DMS114 treated with DMSO at 0.1 percent for 48 hours (cell line): ENCODE measurements around the gene OR1F1.
A peak's percentile ranks its signal among the peaks of the same experiment; 100 is the strongest.
"Not testable (repeated sequence)": the region's sequence is repeated elsewhere in the genome, so short reads cannot be mapped to it uniquely, and the experiment has no call there.

Experiments used
- DNase-seq: peaks from one replicate; lab custom pipeline; 2025; ENCODE audit not compliant: unreplicated experiment; lab: John Stamatoyannopoulos, UW

The OR1F1 gene

DNA sequence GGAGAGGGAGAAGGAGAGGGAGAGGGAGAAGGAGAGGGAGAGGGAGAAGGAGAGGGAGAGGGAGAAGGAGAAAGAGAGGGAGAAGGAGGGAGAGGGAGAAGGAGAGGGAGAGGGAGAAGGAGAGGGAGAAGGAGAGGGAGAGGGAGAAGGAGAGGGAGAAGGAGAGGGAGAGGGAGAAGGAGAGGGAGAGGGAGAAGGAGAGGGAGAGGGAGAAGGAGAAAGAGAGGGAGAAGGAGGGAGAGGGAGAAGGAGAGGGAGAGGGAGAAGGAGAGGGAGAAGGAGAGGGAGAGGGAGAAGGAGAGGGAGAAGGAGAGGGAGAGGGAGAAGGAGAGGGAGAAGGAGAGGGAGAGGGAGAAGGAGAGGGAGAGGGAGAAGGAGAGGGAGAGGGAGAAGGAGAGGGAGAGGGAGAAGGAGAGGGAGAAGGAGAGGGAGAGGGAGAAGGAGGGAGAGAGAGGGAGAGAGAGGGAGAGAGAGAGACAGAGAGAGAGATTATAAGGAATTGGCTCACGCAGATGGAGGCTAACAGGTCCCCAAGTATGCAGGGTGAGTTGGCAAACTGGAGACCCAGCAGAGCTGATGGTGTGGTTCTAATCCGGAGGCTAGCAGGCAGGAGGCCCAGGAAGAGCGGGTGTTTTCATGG is 9.8 kb downstream of the OR1F1 start:
- not testable (repeated sequence) for DNase-seq

DNA sequence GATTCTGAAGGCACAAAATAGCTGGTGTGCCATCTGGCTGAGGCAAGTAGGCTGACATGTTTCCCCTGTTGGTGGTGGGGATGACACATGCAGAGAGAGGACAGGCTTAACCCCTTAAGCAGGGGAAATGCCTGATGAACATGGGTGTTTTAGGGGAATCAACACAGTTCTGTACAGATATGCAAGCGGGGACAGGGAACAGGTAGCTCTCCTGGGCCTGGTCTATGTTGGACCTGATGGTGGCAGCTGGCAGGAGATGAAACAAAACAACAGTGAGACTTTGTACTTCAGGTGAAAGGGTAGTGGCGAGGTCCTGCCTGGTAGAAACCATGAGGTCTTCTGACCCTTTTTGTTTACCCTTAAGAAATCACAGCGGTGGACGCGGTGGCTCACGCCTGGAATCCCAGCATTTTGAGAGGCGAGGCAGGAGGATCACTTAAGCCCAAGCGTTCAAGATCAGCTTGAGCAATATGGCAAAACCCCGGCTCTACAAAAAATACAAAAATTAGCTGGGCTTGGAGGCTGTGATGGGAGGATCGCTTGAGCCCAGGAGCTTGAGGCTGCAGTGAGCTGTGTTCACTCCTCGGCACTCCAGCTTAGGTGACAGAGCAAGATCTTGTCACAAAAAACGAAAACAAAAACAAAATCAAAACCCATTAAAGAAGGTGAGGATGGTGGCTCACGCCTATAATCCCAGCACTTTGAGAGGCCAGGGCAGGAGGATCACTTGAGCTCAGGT is 10.5 kb downstream of the OR1F1 start:
- no peak for DNase-seq

DNA sequence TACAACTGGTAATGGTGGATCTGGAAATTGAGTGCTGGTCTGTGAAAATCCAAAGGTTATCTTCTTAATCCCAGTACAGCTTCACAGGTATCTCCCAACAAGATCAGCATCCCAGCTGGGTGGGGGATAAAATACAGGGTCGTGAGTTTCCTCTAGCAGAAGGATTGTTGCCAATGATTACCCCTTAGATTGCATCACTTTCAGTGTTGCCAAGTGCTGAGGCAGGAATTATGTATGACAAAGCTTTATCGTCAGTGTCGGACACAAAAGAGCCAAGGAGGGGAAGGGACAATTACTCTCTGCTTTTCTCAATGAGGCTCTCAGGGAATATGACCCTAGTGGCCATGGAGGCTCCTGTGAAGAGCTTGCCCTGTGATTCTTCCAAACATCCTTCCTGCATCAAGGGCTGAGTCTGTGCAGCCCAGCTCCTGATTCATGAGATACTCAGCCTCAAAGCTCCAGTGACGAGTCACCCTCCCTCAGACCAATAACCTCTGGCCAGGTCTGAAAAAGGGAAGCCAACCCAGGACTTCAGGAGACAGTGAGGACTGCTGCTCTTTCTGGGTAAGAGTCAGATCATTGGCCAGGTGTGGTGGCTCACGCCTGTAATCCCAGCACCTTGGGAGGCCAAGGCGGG is 15.0 kb downstream of the OR1F1 start:
- DNase-seq, result no peak

DNA sequence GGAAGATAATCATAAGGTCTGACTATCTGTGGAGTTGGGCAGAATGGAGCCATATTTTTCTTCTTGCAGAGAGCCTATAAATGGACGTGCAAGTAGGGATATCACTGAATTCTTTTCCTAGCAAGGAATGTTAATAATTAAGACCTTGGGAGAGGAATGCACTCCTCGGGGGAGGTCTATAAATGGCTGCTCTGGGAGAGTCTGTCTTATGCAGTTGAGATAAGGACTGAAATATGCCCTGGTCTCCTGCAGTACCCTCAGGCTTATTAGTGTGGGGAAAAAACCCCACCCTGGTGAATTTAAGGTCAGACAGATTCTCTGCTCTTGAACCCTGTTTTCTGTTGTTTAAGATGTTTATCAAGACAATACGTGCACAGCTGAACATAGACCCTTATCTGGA is 17.9 kb downstream of the OR1F1 start:
- DNase-seq, result not testable (repeated sequence)

DNA sequence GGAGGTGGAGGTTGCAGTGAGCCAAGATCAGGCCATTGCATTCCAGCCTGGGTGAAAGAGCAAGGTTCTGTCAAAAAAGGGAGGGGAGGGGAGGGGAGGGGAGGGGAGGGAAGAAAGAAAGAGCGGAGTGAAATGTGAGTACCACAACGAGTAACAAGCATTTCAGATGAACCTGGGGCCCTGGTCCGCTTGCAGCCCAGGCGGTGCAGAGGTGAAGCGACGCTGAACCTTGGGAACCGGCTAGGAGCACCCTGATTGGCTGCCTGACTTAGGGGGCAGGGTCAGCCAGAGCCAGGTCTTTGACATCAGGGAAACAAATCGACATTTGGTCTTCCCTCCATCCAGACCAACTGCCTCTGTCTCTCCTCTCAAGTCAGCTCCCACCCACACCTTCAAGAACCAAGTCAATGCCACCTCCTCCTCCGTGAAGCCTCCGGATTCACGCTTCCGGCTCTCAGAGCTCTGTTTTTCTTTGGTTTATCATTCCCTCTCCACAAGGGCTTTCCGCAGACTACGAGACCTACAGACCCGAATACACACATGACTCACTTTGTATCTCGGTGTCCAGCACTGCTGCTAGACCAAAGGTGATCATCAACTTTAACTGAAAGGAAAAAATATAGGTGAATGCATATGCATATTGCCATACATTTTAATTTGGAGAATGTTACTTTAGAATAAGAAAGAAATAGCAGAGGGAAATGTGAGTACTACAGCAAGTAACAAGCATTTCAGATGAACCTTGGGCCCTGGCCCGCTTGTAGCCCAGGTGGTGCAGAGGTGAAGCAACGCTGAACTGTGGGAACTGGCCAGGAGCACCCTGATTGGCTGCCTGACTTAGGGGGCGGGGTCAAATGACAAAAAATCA is 19.3 kb downstream of the OR1F1 start:
- no peak for DNase-seq

DNA sequence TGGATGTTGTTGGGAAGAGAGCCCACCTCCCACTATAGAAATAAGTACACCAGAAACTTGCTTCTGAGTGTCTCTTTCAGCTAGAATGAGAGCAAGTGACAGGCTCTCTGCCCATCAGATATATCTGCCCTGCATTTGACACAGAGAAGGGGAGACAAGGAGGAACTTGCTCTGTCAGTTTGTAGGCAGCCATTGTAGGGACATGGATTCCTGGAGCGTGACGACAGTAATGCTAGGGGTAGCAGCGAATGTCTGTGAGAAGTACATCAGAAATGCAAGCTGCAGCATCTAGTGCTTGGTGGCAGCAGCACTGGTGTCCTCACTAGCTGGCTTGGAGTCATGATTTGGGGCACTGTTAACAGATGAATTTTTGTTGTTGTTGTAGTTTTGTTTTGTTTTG is 24.0 kb downstream of the OR1F1 start:
- DNase-seq, result no peak

DNA sequence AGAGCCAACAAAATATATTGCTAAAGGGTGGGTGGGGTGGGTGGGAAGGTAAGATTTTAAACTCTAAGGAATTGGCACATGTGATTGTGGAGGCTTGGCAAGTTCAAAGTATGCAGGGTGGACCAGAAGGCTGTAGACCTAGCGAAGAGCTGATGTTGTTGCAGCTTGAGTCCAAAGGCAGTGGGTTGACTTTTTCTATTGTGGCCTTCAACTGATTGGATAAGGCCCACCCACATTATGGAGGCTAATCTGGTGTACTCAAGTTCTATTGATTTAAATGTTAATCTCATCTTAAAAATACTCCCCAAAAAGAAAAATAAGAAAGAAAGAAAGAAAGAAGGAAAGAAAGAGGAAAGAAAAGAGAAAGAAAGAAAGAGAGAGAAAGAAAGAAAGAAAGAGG is 24.6 kb downstream of the OR1F1 start:
- no peak for DNase-seq

DNA sequence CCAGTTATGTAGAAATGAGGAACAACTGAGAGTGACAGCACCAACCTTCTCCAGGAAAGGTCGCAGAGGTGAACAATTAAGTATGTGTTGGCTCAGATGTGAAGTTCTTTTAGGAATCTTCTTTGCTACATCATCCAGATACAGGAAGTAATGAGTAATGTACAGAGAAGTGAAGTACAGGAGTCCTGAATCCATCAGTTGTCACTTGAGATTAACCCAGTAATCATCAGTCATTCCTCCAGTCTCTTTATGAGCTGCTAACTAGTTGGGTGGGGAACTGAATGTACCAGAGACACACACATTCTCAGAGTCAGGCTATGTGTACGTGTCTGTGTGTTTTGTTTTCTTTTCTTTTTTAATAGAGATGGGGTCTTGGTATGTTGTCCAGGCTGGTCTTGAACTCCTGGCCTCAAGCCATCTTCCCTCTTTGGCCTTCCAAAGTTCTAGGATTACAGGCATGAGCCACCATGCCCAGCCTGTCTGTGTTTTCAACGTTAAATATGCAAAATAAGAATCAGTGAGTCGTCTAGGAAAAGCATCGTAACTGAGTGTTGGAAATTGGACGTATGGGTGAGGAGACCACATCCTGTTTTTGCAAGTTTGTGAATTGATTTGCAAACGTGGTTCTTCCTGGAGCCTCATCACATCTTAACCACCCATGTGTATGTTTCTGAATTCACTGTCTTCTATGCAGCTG is 27.0 kb downstream of the OR1F1 start:
- no peak for DNase-seq

DNA sequence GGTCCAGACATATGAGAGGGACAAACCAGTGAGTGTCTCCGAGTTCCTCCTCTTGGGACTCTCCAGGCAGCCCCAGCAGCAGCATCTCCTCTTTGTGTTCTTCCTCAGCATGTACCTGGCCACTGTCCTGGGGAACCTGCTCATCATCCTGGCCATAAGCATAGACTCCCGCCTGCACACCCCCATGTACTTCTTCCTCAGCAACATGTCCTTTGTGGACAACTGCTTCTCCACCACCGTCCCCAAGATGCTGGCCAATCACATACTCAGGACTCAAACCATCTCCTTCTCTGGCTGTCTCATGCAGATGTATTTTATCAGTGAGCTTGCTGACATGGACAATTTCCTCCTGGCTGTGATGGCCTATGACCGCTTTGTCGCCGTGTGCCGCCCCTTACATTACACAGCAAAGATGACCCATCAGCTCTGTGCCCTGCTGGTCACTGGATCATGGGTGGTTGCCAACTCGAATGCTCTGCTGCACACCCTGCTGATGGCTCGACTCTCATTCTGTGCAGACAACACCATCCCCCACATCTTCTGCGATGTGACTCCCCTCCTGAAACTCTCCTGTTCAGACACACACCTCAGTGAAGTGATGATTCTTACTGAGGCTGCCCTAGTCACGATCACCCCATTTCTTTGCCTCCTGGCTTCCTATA is 27.7 kb downstream of the OR1F1 start:
- DNase-seq, result no peak

DNA sequence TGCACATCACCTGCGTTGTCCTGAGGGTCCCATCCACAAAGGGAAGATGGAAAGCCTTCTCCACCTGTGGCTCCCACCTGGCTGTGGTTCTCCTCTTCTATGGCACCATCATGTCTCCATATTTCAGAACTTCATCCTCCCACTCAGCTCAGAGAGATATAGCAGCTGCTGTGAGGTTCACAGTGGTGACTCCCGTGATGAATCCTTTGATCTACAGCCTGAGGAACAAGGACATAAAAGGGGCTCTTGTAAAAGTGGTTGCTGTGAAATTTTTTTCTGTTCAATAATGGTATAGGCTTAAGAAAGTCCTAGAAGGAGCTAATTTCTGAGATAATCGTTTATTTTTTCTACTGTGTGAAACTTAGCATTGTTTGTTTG is 28.2 kb downstream of the OR1F1 start:
- DNase-seq, result no peak

DNA sequence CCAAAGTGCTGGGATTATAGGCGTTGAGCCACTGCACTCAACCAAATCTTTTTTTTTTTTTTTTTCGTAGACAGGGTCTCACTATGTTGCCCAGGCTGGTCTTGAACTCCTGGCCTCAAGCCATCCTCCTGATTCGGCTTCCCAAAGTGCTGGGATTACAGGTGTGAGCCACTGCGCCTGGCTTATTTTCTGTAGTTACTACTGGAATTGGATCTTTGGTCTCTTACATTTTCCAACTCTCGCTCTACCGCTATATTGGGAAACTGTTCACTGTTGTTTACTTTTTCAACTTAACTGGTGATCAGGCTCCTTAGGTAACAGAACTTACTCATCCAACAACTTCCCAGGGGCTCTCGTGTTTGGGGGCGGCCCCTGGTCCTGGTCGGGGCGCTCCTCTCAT is 32.8 kb downstream of the OR1F1 start:
- DNase-seq, result no peak

DNA sequence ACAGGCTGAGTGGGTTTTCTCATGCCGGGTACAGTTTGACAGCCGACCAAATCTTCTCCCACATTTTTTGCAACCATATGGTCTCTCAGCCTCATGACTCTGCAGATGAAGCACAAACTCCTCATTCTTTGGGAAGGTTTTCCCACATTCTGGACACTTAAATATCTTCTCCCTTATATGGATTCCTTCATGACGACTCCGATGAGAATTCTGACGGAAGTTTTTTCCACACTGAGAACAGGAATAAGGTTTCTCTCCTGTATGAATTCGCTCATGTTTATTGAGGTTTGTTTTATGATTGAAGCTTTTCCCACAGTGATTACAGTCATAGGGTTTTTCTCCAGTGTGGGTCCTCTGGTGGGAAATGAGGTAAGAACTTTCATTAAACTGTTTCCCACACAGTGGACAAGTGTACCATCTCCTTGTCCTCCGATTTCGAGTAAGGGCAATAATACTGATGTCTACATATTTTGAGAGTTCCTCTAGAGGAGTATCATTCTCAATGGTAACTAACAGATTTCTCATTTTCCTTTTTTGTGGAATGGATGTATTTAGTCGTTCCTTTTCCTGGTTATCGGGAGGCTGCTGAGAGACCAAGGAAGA is 36.0 kb downstream of the OR1F1 start:
- no peak for DNase-seq

DNA sequence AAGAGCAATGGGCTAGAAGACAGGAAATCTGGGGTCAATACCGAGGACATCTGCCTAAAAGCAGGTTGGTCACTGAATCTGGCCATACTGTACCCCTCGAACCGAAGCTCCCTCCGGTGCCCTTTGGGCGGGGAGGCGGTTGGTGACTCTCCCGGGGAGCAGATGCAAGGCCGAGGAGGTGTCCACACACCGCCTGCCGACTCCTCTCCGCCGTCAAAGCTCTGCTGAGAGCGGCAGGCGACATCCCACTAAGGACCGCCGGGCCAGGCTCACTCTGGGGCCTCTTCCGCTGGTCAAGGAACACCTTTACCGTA is 46.5 kb downstream of the OR1F1 start:
- no peak for DNase-seq

DNA sequence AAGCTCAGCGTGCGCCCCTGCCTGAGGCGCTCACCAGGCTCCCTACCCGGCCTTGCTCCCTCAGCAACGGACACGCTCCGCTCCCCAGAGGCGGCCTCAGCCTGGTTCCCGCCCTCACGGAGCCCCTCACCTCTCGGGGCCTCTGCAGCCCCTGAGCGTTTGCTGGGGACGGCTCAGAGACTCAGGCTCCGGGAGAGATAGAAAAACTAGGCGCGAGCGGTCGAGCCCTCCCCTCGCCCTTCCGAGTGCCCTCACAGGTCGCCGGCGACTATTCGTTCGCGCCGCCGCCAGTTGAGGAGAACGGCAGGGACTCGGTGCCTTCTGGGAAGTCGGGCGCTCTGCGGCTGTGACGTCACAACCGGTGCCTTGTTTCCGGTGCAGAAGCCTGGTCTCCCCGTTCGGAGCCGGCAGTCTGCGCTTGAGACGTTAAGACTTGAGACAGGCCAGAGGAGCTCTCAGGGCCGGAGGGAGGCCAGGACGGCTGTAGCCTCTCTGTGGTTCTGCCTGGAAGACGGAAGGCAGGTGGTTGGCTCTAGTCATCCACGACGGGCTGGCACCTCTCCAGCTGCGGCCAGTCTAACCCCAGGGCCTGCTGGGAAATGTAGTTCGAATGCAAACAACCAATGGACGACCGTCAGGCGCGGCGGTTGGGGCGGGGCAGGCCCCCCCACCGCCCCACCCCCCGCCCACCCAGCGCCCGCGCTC is 47.0 kb downstream of the OR1F1 start, which contains the start of gene ZNF200:
Gene ZNF200 (minus strand): TSS at position 302 of the 705 bp plus-strand sequence. CDS start 1,403 bp downstream, outside the sequence.
- peak; percentile 91 for DNase-seq

DNA sequence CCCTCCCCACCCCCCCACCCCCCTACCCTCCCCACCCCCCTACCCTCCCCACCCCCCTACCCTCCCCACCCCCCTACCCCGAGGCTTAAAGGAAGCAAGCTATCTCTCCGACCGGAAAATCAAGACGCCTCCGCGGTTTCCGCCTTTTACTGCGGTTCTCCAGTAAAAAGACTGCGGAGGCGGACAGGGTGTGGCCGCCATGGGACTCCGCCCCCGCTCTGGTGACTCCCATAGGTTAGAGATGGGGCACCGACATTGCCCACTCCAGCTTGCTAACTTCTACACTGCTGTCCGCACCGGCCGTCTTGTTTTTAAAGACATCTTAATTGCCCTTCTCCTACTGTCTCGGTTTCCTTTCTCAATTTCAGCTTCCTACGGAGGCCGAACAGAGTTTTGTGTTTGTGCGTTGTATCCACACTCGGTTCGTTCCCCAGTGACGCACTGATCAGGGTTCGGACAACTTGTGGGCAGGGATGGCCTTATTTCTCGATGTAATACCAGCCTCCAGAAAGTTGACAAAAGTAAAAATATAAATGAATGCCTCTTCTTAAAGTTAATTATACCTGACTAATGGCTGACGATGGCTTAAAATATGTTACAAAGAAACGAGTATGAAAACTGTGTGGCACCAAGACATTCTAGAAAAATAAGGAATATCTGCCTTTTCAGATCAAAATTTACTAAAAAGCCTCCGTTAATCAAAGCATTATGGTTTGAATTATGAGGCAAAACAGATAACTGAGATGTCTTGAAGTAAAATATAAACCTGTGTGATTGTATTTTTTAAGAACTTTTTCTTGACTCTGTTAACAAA is 48.1 kb downstream of the OR1F1 start:
- DNase-seq, result peak; percentile 40

DNA sequence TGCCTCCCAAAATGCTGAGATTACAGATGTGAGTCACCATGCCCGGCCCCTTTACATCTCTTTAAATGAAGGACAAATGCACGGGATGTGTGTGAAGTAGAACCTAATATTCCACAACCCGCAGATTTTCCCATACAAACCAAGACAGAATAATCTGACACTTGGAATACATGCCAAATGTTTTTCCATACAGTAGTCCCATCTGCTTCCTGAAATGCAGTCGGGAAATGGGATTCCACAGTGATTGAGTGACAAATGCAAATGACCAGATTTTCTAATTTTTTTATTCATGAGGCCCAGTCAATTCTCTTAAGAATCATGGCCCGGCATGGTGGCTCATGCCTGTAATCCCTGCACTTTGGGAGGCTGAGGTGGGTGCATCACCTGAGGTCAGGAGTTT is 53.8 kb downstream of the OR1F1 start:
- no peak for DNase-seq

DNA sequence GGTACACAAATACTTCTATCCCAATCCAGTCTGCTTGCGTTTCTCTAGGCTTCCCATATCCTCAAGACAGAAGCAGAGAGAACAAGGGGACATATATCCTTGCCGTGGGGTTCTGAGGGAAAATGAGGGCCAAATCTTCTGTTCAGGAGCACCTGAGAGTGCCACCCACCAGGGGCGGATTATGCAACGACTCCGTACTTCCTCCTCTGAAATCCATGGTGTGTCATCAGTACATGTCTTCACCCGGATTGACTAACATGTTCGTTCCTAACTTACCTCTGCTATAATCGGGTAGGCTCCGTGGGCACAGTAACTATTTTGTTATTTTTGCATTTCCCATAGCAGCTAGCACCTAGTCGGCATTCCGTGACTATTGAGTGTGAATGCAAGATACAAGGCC is 54.7 kb downstream of the OR1F1 start:
- DNase-seq, result no peak

DNA sequence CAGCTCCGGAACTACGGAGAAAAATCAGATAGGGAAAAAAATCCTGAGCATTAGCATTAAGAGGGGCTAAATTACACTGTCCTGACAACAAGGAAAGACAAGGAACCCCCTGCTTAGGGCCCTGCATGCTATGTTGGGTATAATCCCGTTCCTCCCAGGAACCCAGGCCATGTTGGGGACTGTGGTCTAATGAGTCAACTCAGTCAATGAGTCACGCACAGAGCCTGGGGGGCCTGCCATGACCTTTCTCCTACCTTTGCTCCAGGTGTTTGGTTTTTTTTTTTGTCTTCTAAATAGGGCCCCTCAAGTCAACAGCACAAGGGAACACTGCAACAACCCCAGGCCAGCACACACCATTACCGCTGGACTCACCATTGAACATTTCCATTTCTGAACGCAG is 55.9 kb downstream of the OR1F1 start:
- DNase-seq, result no peak

DNA sequence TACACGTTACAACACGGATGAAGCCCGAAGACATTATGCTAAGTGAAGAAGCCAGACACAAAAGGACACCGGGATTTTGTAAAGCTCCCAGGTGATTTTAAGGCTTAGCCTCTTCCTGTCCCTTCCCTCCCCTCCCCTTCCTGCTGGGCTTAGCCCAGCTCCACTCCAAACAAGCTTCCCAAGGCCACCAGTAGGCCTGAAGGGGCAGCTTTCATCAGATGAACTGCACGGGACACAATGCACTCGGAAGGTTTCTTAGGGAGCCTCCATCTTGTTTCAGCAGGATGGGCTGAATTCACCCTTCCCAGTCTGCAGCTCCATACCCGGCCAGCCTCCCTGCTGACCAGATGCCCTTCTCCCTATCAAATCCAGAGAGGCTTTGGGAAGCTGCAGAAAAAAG is 58.0 kb downstream of the OR1F1 start:
- no peak for DNase-seq
